ENCODE measurements around the gene CASQ2. TPM values are rescaled to one million over a fixed set of nuclear protein-coding genes. Genes with fewer than 3 reads are reported as not detected.

The CASQ2 gene
- total RNA-seq, 1 experiment from 2014 or later = not detected

- ChIA-PET CTCF (interaction anchor here (0.7 to 6.8 kb wide), 7 partner anchors 8 to 55 kb away, joined by 3 to 45 read pairs (median 4); no protein-coding TSS in a partner anchor), POLR2A (no interaction called here)
- Mint-ChIP-seq H3K4me1 (ENCODE audit: insufficient read depth, unreplicated experiment) (peaks cover 7% of the 10 kb centered on the region), H3K36me3 (ENCODE audit: insufficient read depth, unreplicated experiment) (no peaks in the 10 kb centered on the region), H3K4me3 (ENCODE audit: unreplicated experiment) (no peak overlapping the region), H3K27me3 (ENCODE audit: insufficient read depth, unreplicated experiment) (no peaks in the 10 kb centered on the region), H3K9me3 (ENCODE audit: unreplicated experiment) (no peaks in the 10 kb centered on the region), H3K27ac (ENCODE audit: low read depth, unreplicated experiment) (no peak overlapping the region)
- BruUV-seq (replicated peaks) = no TSS peak
- TF ChIP-seq, protein P1, sequence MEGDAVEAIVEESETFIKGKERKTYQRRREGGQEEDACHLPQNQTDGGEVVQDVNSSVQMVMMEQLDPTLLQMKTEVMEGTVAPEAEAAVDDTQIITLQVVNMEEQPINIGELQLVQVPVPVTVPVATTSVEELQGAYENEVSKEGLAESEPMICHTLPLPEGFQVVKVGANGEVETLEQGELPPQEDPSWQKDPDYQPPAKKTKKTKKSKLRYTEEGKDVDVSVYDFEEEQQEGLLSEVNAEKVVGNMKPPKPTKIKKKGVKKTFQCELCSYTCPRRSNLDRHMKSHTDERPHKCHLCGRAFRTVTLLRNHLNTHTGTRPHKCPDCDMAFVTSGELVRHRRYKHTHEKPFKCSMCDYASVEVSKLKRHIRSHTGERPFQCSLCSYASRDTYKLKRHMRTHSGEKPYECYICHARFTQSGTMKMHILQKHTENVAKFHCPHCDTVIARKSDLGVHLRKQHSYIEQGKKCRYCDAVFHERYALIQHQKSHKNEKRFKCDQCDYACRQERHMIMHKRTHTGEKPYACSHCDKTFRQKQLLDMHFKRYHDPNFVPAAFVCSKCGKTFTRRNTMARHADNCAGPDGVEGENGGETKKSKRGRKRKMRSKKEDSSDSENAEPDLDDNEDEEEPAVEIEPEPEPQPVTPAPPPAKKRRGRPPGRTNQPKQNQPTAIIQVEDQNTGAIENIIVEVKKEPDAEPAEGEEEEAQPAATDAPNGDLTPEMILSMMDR (IDR thresholded peaks at IDR 0.05; ENCODE audit: unreplicated experiment) = no peak
- intact Hi-C loops (cut with micrococcal nuclease) = no loop called here
- no peak for DNase-seq (ENCODE audit: unreplicated experiment)
Measured at GRCh38 chr1:115714572-115715141, 53.9 kb downstream of the CASQ2 start.

DNA sequence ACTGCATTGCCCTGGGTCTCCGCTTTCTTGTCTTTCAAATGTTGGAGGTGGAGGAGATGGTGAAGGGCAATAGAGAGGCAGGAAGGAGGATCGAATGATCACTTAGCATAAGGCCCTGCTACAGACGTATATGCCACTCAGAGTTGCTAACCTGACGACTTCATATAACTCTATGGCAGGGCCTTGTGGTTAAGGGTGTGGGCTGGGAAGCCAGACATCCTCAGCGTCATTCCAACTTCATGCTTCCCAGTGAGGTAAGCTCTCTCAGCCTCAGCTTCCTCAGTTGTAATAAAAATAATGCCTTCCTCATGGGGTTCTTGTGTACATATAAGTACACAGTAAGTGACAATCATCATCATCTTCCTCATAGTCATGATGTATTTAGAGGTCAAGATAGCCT, 54.6 kb downstream of the CASQ2 start:
- H3K9me3 Mint-ChIP-seq (ENCODE audit: unreplicated experiment) = no peaks in the 10 kb centered on the region
- H3K27ac Mint-ChIP-seq (ENCODE audit: low read depth, unreplicated experiment) = no peak overlapping the region
- POLR2A ChIA-PET = no interaction called here
- no peak overlapping the region for H3K4me3 Mint-ChIP-seq (ENCODE audit: unreplicated experiment)
- TF ChIP-seq, protein P1 (IDR thresholded peaks at IDR 0.05; ENCODE audit: unreplicated experiment) = no peak
- no peaks in the 10 kb centered on the region for H3K36me3 Mint-ChIP-seq (ENCODE audit: insufficient read depth, unreplicated experiment)
- CTCF ChIA-PET = interaction anchor here (0.8 to 6.8 kb wide), 5 partner anchors 7 to 56 kb away, joined by 3 to 45 read pairs (median 6); no protein-coding TSS in a partner anchor
- BruUV-seq (replicated peaks) = no TSS peak
- no peaks in the 10 kb centered on the region for H3K27me3 Mint-ChIP-seq (ENCODE audit: insufficient read depth, unreplicated experiment)
- peaks cover 7% of the 10 kb centered on the region for H3K4me1 Mint-ChIP-seq (ENCODE audit: insufficient read depth, unreplicated experiment)
- intact Hi-C loops (cut with micrococcal nuclease) = no loop called here
- no peak for DNase-seq (ENCODE audit: unreplicated experiment)

DNA sequence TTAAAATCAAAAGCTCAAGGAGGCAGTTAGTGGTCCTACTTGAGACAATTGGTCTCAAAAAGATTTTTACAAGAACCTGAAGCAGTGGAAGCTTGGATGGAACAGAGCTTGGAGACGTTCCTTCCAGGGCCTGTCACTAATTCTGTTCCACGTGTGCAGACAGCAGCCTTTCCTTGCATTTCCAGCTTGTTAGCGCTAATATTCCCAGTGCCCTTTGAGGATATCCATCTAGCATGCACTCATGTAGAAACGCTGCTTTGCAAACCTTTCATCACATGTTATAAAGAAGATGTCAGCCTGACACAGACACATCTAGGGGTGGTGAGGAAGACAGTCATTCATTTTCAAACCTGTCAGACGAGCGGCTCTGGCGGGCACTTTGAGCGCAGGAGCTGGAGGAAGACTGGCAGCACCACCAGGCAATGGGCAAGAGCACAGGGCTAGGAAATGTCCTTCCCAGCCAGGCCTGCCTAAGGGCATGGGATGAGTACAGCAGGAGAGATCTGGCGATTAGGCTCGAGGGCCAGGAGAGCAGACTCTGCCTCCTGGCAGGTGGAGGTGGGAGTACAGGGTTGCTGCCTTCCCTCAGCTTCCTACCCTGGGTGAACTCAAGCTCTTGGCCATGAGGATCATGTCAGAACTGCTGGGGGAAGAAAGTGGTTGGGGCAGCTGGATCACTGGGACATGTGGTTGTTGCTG, 55.5 kb downstream of the CASQ2 start:
- no TSS peak for BruUV-seq (replicated peaks)
- H3K9me3 Mint-ChIP-seq (ENCODE audit: unreplicated experiment) = no peaks in the 10 kb centered on the region
- no peak overlapping the region for H3K27ac Mint-ChIP-seq (ENCODE audit: low read depth, unreplicated experiment)
- H3K36me3 Mint-ChIP-seq (ENCODE audit: insufficient read depth, unreplicated experiment) = no peaks in the 10 kb centered on the region
- intact Hi-C loops (cut with micrococcal nuclease) = no loop called here
- peaks cover 7% of the 10 kb centered on the region for H3K4me1 Mint-ChIP-seq (ENCODE audit: insufficient read depth, unreplicated experiment)
- DNase-seq (ENCODE audit: unreplicated experiment) = no peak
- peaks cover under 1% of the 10 kb centered on the region for H3K27me3 Mint-ChIP-seq (ENCODE audit: insufficient read depth, unreplicated experiment)
- ChIA-PET POLR2A (no interaction called here), CTCF (interaction anchor here (0.6 to 1.7 kb wide), 4 partner anchors 10 to 104 kb away, joined by 3 to 10 read pairs (median 6); no protein-coding TSS in a partner anchor)
- H3K4me3 Mint-ChIP-seq (ENCODE audit: unreplicated experiment) = no peak overlapping the region
- TF ChIP-seq, protein P1 (IDR thresholded peaks at IDR 0.05; ENCODE audit: unreplicated experiment) = no peak

GRCh38 chr1:115710859-115711624, 57.5 kb downstream of the CASQ2 start:
- no peak for DNase-seq (ENCODE audit: unreplicated experiment)
- no peaks in the 10 kb centered on the region for H3K36me3 Mint-ChIP-seq (ENCODE audit: insufficient read depth, unreplicated experiment)
- H3K4me3 Mint-ChIP-seq (ENCODE audit: unreplicated experiment) = no peak overlapping the region
- H3K9me3 Mint-ChIP-seq (ENCODE audit: unreplicated experiment) = no peaks in the 10 kb centered on the region
- TF ChIP-seq, protein P1 (IDR thresholded peaks at IDR 0.05; ENCODE audit: unreplicated experiment) = no peak
- CTCF ChIA-PET = interaction anchor here (0.6 to 0.9 kb wide), 4 partner anchors 37 to 249 kb away, joined by 3 to 4 read pairs (median 3); no protein-coding TSS in a partner anchor
- H3K4me1 Mint-ChIP-seq (ENCODE audit: insufficient read depth, unreplicated experiment) = peaks cover 7% of the 10 kb centered on the region
- H3K27me3 Mint-ChIP-seq (ENCODE audit: insufficient read depth, unreplicated experiment) = peaks cover 10% of the 10 kb centered on the region
- intact Hi-C loops (cut with micrococcal nuclease) = no loop called here
- POLR2A ChIA-PET = interaction anchor here (0.7 kb wide), 1 partner anchor 59 kb away, joined by 3 read pairs; no protein-coding TSS in a partner anchor
- no peak overlapping the region for H3K27ac Mint-ChIP-seq (ENCODE audit: low read depth, unreplicated experiment)
- no TSS peak for BruUV-seq (replicated peaks)
